ENCODE results near the gene DGKB. TPM values are rescaled to one million over a fixed set of nuclear protein-coding genes. Genes with fewer than 3 reads are reported as not detected.

The DGKB gene
- total RNA-seq, 1 experiment from 2014 or later, result not detected

DNA sequence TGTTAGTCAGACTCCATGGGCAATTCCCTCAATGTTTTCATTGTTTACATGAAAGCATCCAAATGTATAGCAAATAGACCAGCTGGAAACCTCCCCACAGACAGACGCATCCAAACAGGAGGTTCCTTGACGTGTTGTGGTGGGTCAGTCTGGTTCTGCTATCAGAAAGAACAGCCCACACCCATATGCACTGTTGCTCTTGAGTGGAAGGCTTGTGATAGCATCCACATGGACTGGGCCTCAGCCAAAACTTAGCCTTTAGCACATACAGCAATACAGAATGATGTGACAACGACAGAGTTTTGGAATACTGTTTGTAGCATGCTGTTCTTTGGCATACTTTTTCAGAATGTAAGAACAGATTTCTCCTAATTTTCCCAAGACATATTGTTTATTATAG lies 613.9 kb downstream of the DGKB start:
- no peak overlapping the region for H3K4me3 ChIP-seq (ENCODE audit: low read depth in 2 of 2, low read length in 2 of 2)
- ChIA-PET POLR2A (no interaction called here), CTCF (no interaction called here)
- no peak for DNase-seq (ENCODE audit: low read depth, low spot score)
- no peak for ATAC-seq
- no peaks in the 10 kb centered on the region for H3K9me3 ChIP-seq (ENCODE audit: control insufficient read depth, insufficient read depth, low read depth, low read length)
- no peaks in the 10 kb centered on the region for H3K36me3 ChIP-seq (ENCODE audit: control insufficient read depth, insufficient read depth, low read length)
- no TSS peak for BruUV-seq (replicated peaks)
- in situ Hi-C loops (cut with HindIII; ENCODE audit: low pct_unique_long_range_greater_than_20kb, low sequenced_read_pairs) (no loop called here), intact Hi-C loops (cut with micrococcal nuclease; ENCODE audit: unreplicated experiment) (no loop called here)
- H3K4me1 ChIP-seq (ENCODE audit: control insufficient read depth, insufficient read depth, low read length), result no peaks in the 10 kb centered on the region
- TF ChIP-seq SIN3A (IDR thresholded peaks at IDR 0.05; ENCODE audit: borderline replicate concordance, insufficient read depth, low read depth, low read length) (no peak), CTCF (IDR thresholded peaks at IDR 0.05) (no peak), POLR2AphosphoS5 (IDR thresholded peaks at IDR 0.05; ENCODE audit: low read depth, low read length) (no peak), TCF7L2 (IDR thresholded peaks at IDR 0.05; ENCODE audit: low read depth, low read length) (no peak)
- TF ChIP-seq, protein P1, sequence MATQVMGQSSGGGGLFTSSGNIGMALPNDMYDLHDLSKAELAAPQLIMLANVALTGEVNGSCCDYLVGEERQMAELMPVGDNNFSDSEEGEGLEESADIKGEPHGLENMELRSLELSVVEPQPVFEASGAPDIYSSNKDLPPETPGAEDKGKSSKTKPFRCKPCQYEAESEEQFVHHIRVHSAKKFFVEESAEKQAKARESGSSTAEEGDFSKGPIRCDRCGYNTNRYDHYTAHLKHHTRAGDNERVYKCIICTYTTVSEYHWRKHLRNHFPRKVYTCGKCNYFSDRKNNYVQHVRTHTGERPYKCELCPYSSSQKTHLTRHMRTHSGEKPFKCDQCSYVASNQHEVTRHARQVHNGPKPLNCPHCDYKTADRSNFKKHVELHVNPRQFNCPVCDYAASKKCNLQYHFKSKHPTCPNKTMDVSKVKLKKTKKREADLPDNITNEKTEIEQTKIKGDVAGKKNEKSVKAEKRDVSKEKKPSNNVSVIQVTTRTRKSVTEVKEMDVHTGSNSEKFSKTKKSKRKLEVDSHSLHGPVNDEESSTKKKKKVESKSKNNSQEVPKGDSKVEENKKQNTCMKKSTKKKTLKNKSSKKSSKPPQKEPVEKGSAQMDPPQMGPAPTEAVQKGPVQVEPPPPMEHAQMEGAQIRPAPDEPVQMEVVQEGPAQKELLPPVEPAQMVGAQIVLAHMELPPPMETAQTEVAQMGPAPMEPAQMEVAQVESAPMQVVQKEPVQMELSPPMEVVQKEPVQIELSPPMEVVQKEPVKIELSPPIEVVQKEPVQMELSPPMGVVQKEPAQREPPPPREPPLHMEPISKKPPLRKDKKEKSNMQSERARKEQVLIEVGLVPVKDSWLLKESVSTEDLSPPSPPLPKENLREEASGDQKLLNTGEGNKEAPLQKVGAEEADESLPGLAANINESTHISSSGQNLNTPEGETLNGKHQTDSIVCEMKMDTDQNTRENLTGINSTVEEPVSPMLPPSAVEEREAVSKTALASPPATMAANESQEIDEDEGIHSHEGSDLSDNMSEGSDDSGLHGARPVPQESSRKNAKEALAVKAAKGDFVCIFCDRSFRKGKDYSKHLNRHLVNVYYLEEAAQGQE (IDR thresholded peaks at IDR 0.05; ENCODE audit: insufficient read depth in 1 of 2, low read depth in 2 of 2, low read length in 1 of 2), result no peak
- H3K27ac ChIP-seq (ENCODE audit: low read length), result no peak overlapping the region
- H3K27me3 ChIP-seq (ENCODE audit: control insufficient read depth, insufficient read depth, low read length), result no peaks in the 10 kb centered on the region

DNA sequence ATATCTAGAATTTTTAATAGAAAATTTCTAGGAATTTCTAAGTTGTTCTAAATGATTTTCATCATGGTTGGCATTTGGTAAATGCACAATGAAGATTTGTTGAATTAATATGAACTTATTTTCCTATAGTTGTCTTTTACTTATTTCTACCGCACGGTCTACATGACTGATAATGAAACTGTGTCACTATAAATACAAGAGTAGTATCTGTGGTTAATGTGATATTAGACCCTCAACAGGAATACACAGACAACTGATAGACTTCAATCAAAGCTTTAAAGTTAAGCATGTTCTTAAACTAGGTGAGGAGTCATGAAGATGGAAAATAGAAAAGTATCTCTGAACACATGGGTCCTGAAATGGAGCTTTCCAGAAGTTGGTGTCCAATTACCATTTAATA lies 615.2 kb downstream of the DGKB start:
- in situ Hi-C loops (cut with HindIII; ENCODE audit: low pct_unique_long_range_greater_than_20kb, low sequenced_read_pairs) (no loop called here), intact Hi-C loops (cut with micrococcal nuclease; ENCODE audit: unreplicated experiment) (no loop called here)
- Histone ChIP-seq H3K27me3 (ENCODE audit: control insufficient read depth, insufficient read depth, low read length) (no peaks in the 10 kb centered on the region), H3K36me3 (ENCODE audit: control insufficient read depth, insufficient read depth, low read length) (no peaks in the 10 kb centered on the region), H3K4me1 (ENCODE audit: control insufficient read depth, insufficient read depth, low read length) (no peaks in the 10 kb centered on the region), H3K27ac (ENCODE audit: low read length) (no peak overlapping the region), H3K9me3 (ENCODE audit: control insufficient read depth, insufficient read depth, low read depth, low read length) (no peaks in the 10 kb centered on the region), H3K4me3 (ENCODE audit: low read depth in 2 of 2, low read length in 2 of 2) (no peak overlapping the region)
- POLR2A ChIA-PET, result no interaction called here
- no TSS peak for BruUV-seq (replicated peaks)
- ATAC-seq (no peak), DNase-seq (ENCODE audit: low read depth, low spot score) (no peak)
- CTCF ChIA-PET, result no interaction called here
- TF ChIP-seq CTCF (IDR thresholded peaks at IDR 0.05), result no peak
- TF ChIP-seq TCF7L2 (IDR thresholded peaks at IDR 0.05; ENCODE audit: low read depth, low read length), result no peak
- TF ChIP-seq, protein P1 (IDR thresholded peaks at IDR 0.05; ENCODE audit: insufficient read depth in 1 of 2, low read depth in 2 of 2, low read length in 1 of 2), result no peak
- no peak for TF ChIP-seq POLR2AphosphoS5 (IDR thresholded peaks at IDR 0.05; ENCODE audit: low read depth, low read length)
- no peak for TF ChIP-seq SIN3A (IDR thresholded peaks at IDR 0.05; ENCODE audit: borderline replicate concordance, insufficient read depth, low read depth, low read length)
